ENCODE data around the gene LRRTM3. TPM values are rescaled to one million over a fixed set of nuclear protein-coding genes. Genes with fewer than 3 reads are reported as not detected.

The LRRTM3 gene
- total and polyA plus RNA-seq, 7 donors: 0.01 to 0.03 TPM; not detected in 5

GRCh38 chr10:67043041-67043440 is 117.2 kb downstream of the LRRTM3 start:
- no peaks in the 10 kb centered on the region for H3K27me3 ChIP-seq (ENCODE audit: insufficient read depth in 3 of 3, low read length in 2 of 3)
- H3K4me1 ChIP-seq: no peaks in the 10 kb centered on the region
- intact Hi-C loops (cut with DNase I): no loop called here
- no peaks in the 10 kb centered on the region for H3K36me3 ChIP-seq (ENCODE audit: insufficient read depth in 1 of 2, low read depth in 1 of 2)
- no peak overlapping the region for H3K27ac ChIP-seq
- DNase-seq (no peak), ATAC-seq (no peak)
- H3K4me3 ChIP-seq: no peak overlapping the region
- H3K9me3 ChIP-seq: no peaks in the 10 kb centered on the region
- TF ChIP-seq CTCF (IDR thresholded peaks at IDR 0.05): no peak

- Histone ChIP-seq H3K27me3 (ENCODE audit: insufficient read depth in 3 of 3, low read length in 2 of 3) (no peaks in the 10 kb centered on the region), H3K36me3 (ENCODE audit: insufficient read depth in 1 of 2, low read depth in 1 of 2) (no peaks in the 10 kb centered on the region), H3K4me1 (no peaks in the 10 kb centered on the region), H3K27ac (no peak overlapping the region), H3K4me3 (no peak overlapping the region), H3K9me3 (no peaks in the 10 kb centered on the region)
- DNase-seq (no peak), ATAC-seq (no peak)
- TF ChIP-seq CTCF (IDR thresholded peaks at IDR 0.05): no peak
- intact Hi-C loops (cut with DNase I): no loop called here
- WGBS, 3 donors: 93 to 96% (median 95%) methylated on average over 22 of the region's 22 CpGs
Observed at GRCh38 chr10:67045404-67045803, 119.6 kb downstream of the LRRTM3 start.

GRCh38 chr10:67046507-67046906 is 120.7 kb downstream of the LRRTM3 start:
- no peaks in the 10 kb centered on the region for H3K36me3 ChIP-seq (ENCODE audit: insufficient read depth in 1 of 2, low read depth in 1 of 2)
- no peak overlapping the region for H3K4me3 ChIP-seq
- H3K4me1 ChIP-seq: no peaks in the 10 kb centered on the region
- TF ChIP-seq CTCF (IDR thresholded peaks at IDR 0.05): no peak
- no peak for ATAC-seq
- no peaks in the 10 kb centered on the region for H3K27me3 ChIP-seq (ENCODE audit: insufficient read depth in 3 of 3, low read length in 2 of 3)
- no peaks in the 10 kb centered on the region for H3K9me3 ChIP-seq
- intact Hi-C loops (cut with DNase I): no loop called here
- WGBS, 3 donors: 82 to 95% (median 93%) methylated on average over 3 of the region's 3 CpGs
- H3K27ac ChIP-seq: no peak overlapping the region
- DNase-seq: no peak

GRCh38 chr10:67049988-67050387 is 124.2 kb downstream of the LRRTM3 start:
- no peak for ATAC-seq

More at GRCh38 chr10:67049988-67050387, 124.2 kb downstream of the LRRTM3 start:
- intact Hi-C loops (cut with DNase I): no loop called here
- 84 to 90% (median 84%) methylated on average over 3 of the region's 3 CpGs for WGBS, 3 donors
- no peak overlapping the region for H3K4me3 ChIP-seq
- no peaks in the 10 kb centered on the region for H3K4me1 ChIP-seq
- TF ChIP-seq CTCF (IDR thresholded peaks at IDR 0.05): no peak
- H3K27ac ChIP-seq: no peak overlapping the region
- H3K27me3 ChIP-seq (ENCODE audit: insufficient read depth in 3 of 3, low read length in 2 of 3): no peaks in the 10 kb centered on the region
- H3K9me3 ChIP-seq: no peaks in the 10 kb centered on the region
- DNase-seq: no peak
- no peaks in the 10 kb centered on the region for H3K36me3 ChIP-seq (ENCODE audit: insufficient read depth in 1 of 2, low read depth in 1 of 2)
